NCI-H510A treated with DMSO at 0.1 percent for 48 hours (cell line): ENCODE results near the gene DNAJC5.

ENCODE experiments used
- DNase-seq: peaks from one replicate; lab custom pipeline; 2025; lab: John Stamatoyannopoulos, UW

DNAJC5 gene

GRCh38 chr20:63982937-63983336 lies 88.0 kb downstream of the DNAJC5 start:
- DNase-seq, result no peak
